Right cardiac atrium (tissue), 5 donors: ENCODE data around the gene COLEC11. TPM values are rescaled to one million over a fixed set of nuclear protein-coding genes. Genes with fewer than 3 reads are reported as not detected.
"Not testable (repeated sequence)": the region's sequence is repeated elsewhere in the genome, so short reads cannot be mapped to it uniquely, and the experiment has no call there.

Experiments used
- ATAC-seq, 2 donors: fragments of 200-7000 bp; cut with Tn5 transposase; one replicate each; pipeline versions ENCODE4 v1.8.0 to v1.9.1; 2020; ENCODE audit warnings: moderate library complexity in 2 of 2, mild to moderate bottlenecking in 1 of 2
- DNase-seq, 3 donors: peaks; one replicate each; pipeline ENCODE4 v3.0.0-alpha.2; 2020
- H3K27ac ChIP-seq: one replicate; pipeline ENCODE4 v1.5.1; 2013; ENCODE audit warnings: mild to moderate bottlenecking, low read length, control low read depth, moderate library complexity
- H3K27me3 ChIP-seq: one replicate; pipeline ENCODE4 v1.6.1; 2013; ENCODE audit not compliant: control insufficient read depth, insufficient read depth
- H3K4me1 ChIP-seq: one replicate; pipeline ENCODE4 v1.6.1; 2013; ENCODE audit warnings: low read length; ENCODE audit not compliant: control insufficient read depth, insufficient read depth
- H3K4me3 ChIP-seq: one replicate; pipeline ENCODE4 v1.5.1; 2013; ENCODE audit warnings: low read length, control low read depth
- H3K9me3 ChIP-seq: one replicate; pipeline ENCODE4 v1.6.1; 2013; ENCODE audit warnings: low read length; ENCODE audit not compliant: control insufficient read depth
- WGBS: extraction: QIAGEN DNeasy Blood & Tissue Kit; methylation state at CpG from one replicate; pipeline ENCODE4 v1.1.7; 2013; 5-methylcytosine and 5-hydroxymethylcytosine counted together
- intact Hi-C, 4 donors: fragments of 100-400 bp; cut with DNase I; formaldehyde crosslinking; loops; one replicate each; pipeline versions ENCODE4 v1.11.0 to v1.14.0; 2022 to 2023
- polyA plus RNA-seq: library from polyadenylated mRNA; stranded (reverse); fragments of 200-250 nt; gene quantifications from one replicate; pipeline ENCODE4 v1.2.3, GENCODE V29; 2013
- total RNA-seq, 4 donors: library from RNA; stranded (reverse); fragmentation: NEBNext Ultra II Directional; extraction: Animal tissue kit (Norgen Biotek cat#: 25700); gene quantifications; one replicate each; pipeline ENCODE4 v1.2.1, GENCODE V29; 2021
- donor health status: healthy with polysubstance abuse.
- donor health status: DM: no; HTN: yes; CAD: no.
- donor health status: DM: no; HTN: no; CAD: no.
- donor health status: DM: no; HTN: yes; CAD: no; lungs with severe emphysema.
- donor health status: DM: yes; HTN: yes; CAD: no.

Gene COLEC11
- total and polyA plus RNA-seq, 5 donors, result 12.5 to 70.6 (median 47.6) TPM

GRCh38 chr2:3634596-3635121 is 39.7 kb downstream of the COLEC11 start:
- intact Hi-C loops, result no loop called here
- Histone ChIP-seq H3K27me3 (no peaks in the 10 kb centered on the region), H3K4me3 (no peak overlapping the region), H3K4me1 (no peaks in the 10 kb centered on the region), H3K9me3 (no peaks in the 10 kb centered on the region), H3K27ac (no peak overlapping the region)
- 89% methylated on average over 12 of the region's 12 CpGs for WGBS
- ATAC-seq (no peak), DNase-seq (peak in 2 of 3 donors; percentile 25 to 53)

DNA sequence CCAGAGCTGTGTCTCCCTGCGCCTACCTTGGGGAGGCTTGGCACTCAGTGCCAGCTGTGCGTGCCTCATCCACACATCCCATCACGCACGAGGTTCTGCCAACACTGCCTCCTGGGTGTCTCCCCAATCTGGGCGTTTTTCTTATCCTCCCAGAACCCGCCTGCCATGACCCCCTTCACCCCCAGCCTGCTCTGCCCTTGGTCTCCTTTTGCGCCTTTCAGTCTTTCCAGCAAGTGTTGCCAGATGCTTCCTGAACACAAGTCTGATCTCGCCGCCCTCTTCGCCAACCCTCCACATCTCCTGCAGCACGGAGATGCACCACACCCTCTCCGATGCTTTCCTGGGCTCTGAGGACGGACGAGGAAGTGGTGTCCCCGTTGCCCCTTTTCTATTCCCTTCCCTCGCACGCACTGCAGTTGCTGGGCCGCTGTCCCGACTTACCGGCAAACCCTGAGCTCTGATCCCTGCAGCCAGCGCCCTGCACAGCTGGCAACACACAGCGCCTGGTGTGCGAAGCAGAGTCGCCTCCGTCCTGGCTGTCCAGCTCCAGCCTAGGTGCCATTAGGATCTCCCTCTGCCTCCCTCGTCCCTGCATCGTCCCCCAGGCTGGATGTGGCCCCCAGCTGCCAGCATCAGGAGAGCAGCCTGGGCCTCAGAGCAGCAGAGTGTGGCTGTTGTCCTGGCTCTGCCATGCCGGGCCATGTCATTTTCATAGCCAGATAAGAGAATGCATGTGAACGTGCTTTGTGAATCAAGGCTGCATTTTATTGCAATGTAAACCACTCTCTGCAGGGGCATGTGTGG is 40.5 kb downstream of the COLEC11 start:
- 87% methylated on average over 29 of the region's 29 CpGs for WGBS
- Histone ChIP-seq H3K9me3 (no peaks in the 10 kb centered on the region), H3K4me1 (no peaks in the 10 kb centered on the region), H3K4me3 (no peak overlapping the region), H3K27ac (no peak overlapping the region), H3K27me3 (no peaks in the 10 kb centered on the region)
- ATAC-seq, result no peak
- intact Hi-C loops, result no loop called here
- peak in 2 of 3 donors; percentile 17 to 37 for DNase-seq

- H3K4me3 ChIP-seq, H3K27me3 ChIP-seq, H3K4me1 ChIP-seq, intact Hi-C loops, H3K9me3 ChIP-seq, H3K27ac ChIP-seq, ATAC-seq: not testable (repeated sequence)
- WGBS, result 96% methylated on average over 16 of the region's 16 CpGs
- DNase-seq, result peak in 1 of 3 donors; percentile 29
Measured at GRCh38 chr2:3635975-3636327, 41.0 kb downstream of the COLEC11 start.

- WGBS, result 88% methylated on average over 13 of the region's 13 CpGs
- Histone ChIP-seq H3K9me3 (no peaks in the 10 kb centered on the region), H3K4me1 (no peaks in the 10 kb centered on the region), H3K4me3 (no peak overlapping the region), H3K27ac (no peak overlapping the region), H3K27me3 (no peaks in the 10 kb centered on the region)
- intact Hi-C loops, result no loop called here
- ATAC-seq (peak in 1 of 2 donors; percentile 9), DNase-seq (peak in 1 of 3 donors; percentile 22)
Measured at GRCh38 chr2:3636586-3637310, 41.8 kb downstream of the COLEC11 start.

DNA sequence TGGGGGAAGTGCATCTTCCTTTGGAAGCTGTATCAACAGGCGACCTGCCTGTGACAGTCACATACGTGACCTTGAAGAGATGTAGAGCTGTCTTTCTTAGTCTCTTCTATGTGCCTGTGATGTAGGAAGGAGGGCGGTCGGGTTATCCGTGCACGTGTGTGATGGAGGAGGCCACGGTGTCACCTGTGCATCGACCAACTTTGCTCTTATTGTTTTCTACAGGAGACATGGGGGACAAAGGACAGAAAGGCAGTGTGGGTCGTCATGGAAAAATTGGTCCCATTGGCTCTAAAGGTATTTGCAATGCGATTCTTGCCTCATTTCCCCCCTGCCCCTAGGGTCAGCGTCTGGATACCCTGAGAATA is 42.4 kb downstream of the COLEC11 start:
- no peak for DNase-seq
- intact Hi-C loops, result no loop called here
- Histone ChIP-seq H3K4me1 (no peaks in the 10 kb centered on the region), H3K4me3 (no peak overlapping the region), H3K27me3 (no peaks in the 10 kb centered on the region), H3K27ac (no peak overlapping the region), H3K9me3 (no peaks in the 10 kb centered on the region)
- WGBS, result 89% methylated on average over 11 of the region's 11 CpGs
- no peak for ATAC-seq

DNA sequence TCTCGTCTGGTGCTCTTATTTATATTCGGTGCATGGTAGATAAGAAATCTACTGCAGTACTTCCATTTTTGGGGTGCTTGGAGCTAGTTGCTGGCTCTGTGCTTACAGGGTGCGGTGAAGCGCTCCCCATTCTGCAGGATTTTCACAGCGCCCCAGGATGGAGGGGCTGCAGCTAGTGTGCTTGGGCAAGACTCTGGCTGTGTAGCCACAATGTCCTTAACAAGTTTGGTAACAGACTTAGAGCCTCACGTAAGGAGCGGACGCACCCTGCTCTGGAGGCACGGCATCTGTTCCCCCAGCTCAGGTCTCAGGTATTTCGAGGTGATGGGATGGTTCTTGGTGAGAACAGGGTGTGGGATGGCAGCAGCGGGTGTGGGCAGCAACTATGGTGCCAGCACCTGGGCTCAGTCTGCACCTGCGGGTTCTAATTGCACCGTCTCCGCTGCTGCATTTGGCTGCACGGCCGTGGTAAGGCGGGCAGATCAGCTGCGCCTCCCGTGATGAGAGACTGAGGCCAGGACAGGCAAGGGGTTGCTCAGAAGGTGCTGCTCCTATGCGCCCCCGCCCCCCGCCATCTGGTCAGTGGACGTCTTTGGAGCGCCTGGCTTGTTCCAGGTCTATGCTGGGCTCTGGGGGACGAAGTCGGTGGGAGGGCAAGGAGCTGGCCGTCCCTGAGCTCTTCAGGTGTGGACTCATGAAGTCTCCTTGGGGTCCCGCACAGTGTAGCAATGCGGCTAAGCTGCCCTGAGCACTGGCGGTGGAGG is 43.0 kb downstream of the COLEC11 start:
- Histone ChIP-seq H3K4me1 (no peaks in the 10 kb centered on the region), H3K27ac (no peak overlapping the region), H3K4me3 (no peak overlapping the region), H3K9me3 (no peaks in the 10 kb centered on the region), H3K27me3 (no peaks in the 10 kb centered on the region)
- DNase-seq, result peak in 2 of 3 donors; percentile 36 to 61
- intact Hi-C loops, result no loop called here
- WGBS, result 92% methylated on average over 30 of the region's 30 CpGs
- ATAC-seq, result no peak

- ATAC-seq (no peak), DNase-seq (peak in 2 of 3 donors; percentile 11 to 20)
- 90% methylated on average over 8 of the region's 8 CpGs for WGBS
- Histone ChIP-seq H3K9me3 (no peaks in the 10 kb centered on the region), H3K4me3 (no peak overlapping the region), H3K27me3 (no peaks in the 10 kb centered on the region), H3K27ac (no peak overlapping the region), H3K4me1 (no peaks in the 10 kb centered on the region)
- intact Hi-C loops, result no loop called here
Measured at GRCh38 chr2:3638456-3638810, 43.5 kb downstream of the COLEC11 start.

DNA sequence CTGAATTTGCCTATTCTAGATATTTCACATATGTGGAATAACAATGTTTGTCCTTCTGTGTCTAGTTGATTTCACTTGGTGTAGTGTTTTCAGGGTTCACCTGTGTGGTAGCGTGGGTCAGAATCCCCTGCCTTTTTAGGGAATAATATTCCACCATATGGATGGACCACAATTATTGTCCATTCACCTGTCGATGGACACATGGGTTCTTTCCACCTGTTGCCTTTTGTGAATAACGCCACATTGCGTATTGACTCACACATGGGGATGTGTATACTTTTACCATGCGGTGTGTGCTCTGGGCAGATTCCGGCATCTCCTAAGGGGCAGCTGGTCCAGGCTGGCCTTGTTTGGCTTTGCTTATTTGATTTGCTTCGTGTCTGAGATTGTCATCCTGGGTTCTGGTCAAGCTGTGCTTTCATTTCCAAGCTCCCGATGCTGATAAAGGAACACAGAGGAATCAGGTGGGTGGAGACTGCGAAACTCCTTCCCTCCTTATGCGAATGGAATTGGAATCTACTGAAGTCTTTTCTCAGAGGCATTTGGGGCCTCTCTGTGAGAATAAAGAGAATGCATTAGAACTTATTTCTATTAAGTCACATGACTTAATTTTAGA is 44.2 kb downstream of the COLEC11 start:
- no peak overlapping the region for H3K27ac ChIP-seq
- no peak for ATAC-seq
- H3K27me3 ChIP-seq, result no peaks in the 10 kb centered on the region
- DNase-seq, result no peak
- WGBS, result 80% methylated on average over 10 of the region's 10 CpGs
- no peak overlapping the region for H3K4me3 ChIP-seq
- no peaks in the 10 kb centered on the region for H3K9me3 ChIP-seq
- H3K4me1 ChIP-seq, result no peaks in the 10 kb centered on the region
- intact Hi-C loops, result no loop called here

- intact Hi-C loops, result loop anchor here in 1 of 4 donors (10.0 kb wide), 1 partner anchor 55 kb away; no protein-coding TSS in a partner anchor
- 75% methylated on average over 8 of the region's 8 CpGs for WGBS
- no peaks in the 10 kb centered on the region for H3K4me1 ChIP-seq
- H3K4me3 ChIP-seq, result no peak overlapping the region
- DNase-seq, result peak in 1 of 3 donors; percentile 34
- H3K9me3 ChIP-seq, result no peaks in the 10 kb centered on the region
- no peak overlapping the region for H3K27ac ChIP-seq
- peak in 1 of 2 donors; percentile 15 for ATAC-seq
- no peaks in the 10 kb centered on the region for H3K27me3 ChIP-seq
Measured at GRCh38 chr2:3639653-3640052, 44.7 kb downstream of the COLEC11 start.

GRCh38 chr2:3641181-3641580 is 46.3 kb downstream of the COLEC11 start:
- ATAC-seq (no peak), DNase-seq (no peak)
- no peaks in the 10 kb centered on the region for H3K9me3 ChIP-seq
- no peak overlapping the region for H3K27ac ChIP-seq
- intact Hi-C loops, result loop anchor here in 1 of 4 donors (10.0 kb wide), 1 partner anchor 56 kb away; no protein-coding TSS in a partner anchor
- H3K4me3 ChIP-seq, result no peak overlapping the region
- H3K27me3 ChIP-seq, result no peaks in the 10 kb centered on the region
- H3K4me1 ChIP-seq, result no peaks in the 10 kb centered on the region
- WGBS, result 89% methylated on average over 13 of the region's 13 CpGs
